Pulmonary artery endothelial cell (primary cell): ENCODE results near the gene CD9. TPM values are rescaled to one million over a fixed set of nuclear protein-coding genes. Genes with fewer than 3 reads are reported as not detected.
"Not testable (repeated sequence)": the region's sequence is repeated elsewhere in the genome, so short reads cannot be mapped to it uniquely, and the experiment has no call there.

Experiments used
- DNase-seq: peaks from one replicate; pipeline ENCODE4 v3.0.0-alpha.2; 2011; ENCODE audit warnings: low read depth, low spot score
- total RNA-seq: library from RNA; depleted of rRNA; stranded (reverse); fragments of >200 nt; gene quantifications from 2 replicates; pipeline ENCODE4 v1.2.3, GENCODE V29; 2014

The CD9 gene
- total RNA-seq, 1 donor from 2014 or later, result 1,428 TPM

DNA sequence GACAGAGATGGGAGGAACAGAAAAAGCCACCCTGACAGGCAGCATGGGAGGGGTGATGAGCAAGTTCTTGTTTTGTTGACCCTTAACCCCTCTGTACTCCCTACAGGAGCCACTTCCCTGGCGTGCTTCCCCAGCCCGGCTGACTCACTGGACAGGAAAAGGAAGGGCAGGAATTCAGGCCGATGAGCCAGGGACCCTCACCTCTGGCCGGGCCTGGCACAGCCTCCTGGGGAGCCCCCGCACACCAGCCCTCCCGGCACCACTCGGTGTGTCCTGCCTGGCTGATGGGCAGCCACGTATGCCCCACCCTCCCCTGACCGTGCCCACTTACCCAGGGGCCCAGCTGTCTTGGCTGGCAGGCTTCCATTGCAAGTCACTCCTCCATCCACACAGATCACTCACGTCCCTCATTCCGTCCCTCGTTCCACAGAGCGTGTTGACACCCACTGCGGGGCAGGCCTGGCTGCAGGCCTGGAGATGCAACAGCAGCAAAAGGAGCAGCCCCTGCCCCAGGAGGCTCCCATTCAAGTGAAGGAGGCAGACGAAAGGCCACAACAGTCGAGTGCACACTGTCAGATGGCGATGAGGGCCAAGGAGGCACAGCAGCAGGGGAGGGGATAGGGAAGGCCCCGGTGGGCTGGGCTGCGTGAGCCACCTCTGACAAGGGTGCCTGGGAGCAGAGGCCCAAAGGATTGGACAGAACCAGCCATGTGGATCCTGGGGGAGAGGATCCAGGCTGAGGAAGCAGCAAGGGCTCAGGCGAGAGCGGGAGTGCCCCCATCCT, 19.7 kb upstream of the CD9 start:
- no peak for DNase-seq

DNA sequence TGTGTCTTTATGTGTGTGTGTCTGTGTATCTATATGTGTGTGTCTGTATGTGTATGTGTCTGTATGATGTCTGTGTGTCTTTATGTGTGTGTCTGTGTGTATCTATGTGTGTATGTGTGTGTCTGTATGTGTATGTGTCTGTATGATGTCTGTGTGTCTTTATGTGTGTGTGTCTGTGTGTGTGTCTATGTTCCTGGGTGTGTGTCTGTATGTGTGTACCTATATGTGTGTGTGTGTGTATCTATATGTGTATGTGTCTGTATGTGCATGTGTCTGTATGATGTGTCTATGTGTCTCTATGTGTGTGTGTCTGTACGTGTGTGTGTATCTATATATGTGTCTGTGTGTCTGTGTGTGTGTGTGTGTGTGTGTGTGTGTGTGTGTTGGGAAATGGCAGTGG, 19.0 kb upstream of the CD9 start:
- no peak for DNase-seq

DNA sequence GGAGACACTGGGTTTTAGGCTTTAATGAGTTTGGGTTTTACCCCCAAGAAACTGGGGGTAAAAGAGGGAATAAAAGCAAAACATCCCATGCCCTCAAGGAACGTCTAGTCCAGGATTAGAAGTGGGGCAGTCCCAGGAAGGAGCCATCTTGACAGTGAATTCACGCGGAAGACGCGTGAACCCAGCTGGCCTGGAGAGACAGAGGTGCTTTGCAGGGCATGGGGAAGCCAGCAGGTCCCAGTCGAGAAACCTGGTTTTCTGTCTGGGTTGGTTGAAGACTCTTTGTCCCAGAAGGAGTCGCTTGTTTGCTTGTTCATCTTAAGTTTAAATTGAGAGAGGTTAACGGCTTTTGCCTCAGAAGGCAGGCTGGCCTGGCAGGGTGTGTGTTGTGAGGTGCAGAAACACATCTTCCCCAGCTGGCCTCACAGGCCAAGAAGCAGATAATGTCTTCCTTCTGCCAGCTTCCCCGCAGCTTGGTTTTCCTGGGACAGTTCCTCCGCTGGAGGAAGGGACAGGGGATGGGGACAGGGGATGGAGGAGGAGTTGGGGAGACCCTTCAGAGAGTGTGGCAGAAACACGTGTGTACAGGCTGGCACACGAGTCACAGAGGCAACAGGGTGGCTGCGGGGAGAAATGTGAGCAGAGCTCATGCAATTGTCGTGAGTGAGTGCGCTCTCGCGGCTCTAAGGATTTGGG, 18.5 kb upstream of the CD9 start:
- no peak for DNase-seq

DNA sequence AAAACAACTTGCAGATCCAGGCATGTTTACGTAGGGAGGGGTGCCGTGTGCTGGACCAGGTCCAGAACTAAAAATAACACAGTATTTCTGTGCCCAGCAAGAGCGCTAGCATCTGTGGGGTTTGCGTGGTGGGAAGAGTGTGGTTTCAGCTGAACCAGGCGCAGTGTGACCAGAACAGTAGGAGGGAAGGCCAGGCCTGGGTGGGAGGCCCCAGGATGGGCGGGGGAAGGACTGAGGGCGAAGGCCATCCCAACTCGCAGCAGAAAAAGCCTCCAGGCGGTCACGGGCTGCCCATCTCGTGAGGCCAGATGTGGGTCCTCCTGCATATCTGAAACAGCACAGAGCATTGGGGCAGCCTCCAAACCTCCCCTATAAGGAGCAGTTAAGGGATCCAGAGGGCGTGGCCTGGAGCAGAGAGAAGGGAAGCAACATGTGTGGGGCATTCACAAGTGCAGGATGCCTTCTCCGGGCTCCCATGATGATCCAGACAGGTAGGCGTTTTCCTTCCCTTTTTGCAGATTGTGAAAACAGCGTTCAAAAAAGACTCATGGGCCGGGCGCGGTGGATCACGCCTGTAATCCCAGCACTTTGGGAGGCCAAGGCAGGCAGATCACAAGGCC, 17.8 kb upstream of the CD9 start:
- DNase-seq, result peak; percentile 73

DNA sequence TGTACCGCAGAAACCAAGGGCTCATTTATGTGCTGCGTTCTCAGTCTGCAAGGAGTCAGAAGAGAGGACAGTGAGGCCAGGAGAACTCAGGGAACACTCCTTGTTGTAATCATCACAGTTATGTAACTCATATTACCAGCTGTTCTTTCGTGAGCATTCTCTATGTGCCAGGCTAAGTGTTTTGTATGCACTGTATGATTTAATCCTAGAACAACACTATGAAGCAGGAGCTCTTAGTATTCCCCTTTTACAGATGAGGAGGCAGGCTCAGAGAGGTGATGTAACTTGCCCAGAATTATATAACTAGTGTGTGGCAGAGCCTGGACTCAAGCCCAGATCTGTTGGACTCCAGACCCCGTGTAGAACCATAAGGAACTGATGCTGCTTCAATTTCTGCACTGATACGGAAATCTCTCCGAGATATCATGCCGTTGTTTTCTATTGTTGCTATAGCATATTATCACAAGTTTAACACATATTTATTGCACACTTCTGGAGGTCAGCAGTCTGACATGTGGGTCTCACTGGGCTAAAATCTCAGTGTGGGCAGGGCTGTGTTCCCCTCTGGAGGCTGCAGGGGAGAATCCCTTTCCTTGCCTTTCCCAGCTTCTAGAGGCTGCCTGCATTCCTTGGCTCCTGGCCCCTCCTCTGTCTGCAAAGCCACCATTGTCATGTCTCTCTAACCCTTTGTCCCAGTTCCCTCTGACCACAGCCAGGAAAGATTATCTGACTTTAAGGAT, 16.3 kb upstream of the CD9 start:
- no peak for DNase-seq

DNA sequence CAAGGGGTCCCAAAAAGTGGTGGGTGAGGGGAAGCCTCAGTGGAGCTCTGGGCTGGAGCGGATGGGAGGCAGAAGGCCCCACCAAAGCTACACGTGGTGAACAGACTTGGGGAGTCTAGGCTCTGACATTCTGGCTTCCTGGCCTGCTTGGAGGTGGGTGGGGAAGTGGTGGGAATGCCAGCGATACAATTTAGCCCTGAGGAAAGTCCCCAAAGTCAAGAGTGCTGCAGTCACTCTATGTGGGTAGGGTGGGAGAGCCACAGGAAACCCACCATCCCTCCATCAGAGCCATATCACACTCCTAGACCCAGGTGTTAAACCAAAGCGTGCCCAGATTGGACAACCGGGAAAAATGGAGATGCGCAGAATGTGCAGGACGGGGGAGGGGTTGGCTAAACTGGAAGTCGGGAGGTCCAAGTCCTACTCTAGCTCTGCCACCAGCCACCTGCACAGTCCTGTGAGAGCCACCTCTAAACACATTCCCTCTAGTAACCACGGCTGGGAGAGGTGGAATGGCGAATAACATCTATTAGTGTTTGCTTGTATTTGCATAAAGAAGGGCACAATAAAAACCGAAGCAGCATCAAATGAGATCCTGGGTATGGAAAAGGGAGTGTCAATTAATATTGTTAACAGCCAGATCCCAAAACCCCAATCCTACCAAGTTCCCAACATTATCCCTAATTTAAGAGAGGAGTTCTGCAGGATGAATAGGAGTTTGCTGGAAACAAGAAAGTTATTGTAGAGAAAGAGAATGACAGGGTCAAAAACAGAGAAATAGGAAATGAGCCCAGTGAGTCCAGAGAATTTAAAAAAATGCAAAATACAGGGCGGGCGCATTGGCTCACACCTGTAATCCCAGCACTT, 14.0 kb upstream of the CD9 start:
- no peak for DNase-seq

DNA sequence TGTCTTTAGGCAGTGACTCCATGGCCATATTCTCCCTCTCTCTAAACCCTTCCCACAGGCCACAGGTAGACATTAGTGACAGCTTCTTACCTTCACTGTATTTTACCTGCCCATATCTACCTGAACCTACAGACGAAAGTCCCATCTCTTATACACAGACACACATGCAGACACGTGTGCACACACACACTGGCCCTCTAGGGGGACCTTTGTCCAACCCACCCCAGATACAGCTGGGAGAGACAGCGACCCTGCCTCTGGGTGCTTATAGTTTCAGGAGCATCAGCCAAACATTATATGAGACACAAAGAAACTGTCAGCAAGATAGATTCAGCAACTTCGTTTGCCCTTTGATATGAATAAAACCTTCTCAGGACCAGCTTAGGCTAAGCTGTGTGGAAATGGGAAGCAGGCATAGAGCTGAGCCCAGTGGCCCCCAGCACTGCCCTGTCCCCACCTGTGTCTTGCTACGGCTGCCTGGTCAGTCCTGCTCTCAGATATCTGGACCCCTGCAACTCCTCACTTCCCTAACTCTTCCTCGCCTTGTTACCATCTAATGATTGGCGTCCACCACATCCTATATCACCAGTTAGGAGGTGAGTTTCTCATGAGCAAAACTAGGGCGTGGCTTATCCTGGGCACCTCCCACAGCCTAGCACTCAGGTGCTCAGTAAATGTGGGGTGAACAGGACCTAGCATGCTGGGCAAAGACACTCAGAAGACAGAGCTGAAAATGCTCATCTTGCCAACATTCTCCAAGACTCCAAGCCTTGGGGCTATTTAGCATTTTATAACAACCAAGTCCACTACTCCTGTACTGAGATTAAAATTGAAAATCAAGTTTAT, 12.0 kb upstream of the CD9 start:
- DNase-seq, result no peak

DNA sequence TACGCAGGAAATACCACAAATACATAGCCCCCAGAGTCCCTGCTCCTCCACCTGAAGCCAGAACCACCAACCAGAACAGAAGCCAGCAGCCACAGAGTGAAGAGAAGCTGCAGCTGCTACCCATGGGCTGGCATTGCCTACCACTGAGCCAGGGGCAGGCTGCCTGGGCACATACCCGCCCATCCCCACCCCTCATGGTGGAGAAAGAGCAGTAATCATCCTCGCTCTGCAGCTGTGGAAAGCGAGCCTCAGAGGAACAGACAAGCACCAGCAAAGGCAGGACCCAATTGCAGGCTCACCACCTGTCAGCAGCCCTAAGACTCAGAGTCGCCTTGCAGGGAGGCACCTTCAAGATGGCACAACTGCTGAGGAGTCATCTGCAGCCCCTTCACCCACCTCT, 11.2 kb upstream of the CD9 start:
- no peak for DNase-seq

DNA sequence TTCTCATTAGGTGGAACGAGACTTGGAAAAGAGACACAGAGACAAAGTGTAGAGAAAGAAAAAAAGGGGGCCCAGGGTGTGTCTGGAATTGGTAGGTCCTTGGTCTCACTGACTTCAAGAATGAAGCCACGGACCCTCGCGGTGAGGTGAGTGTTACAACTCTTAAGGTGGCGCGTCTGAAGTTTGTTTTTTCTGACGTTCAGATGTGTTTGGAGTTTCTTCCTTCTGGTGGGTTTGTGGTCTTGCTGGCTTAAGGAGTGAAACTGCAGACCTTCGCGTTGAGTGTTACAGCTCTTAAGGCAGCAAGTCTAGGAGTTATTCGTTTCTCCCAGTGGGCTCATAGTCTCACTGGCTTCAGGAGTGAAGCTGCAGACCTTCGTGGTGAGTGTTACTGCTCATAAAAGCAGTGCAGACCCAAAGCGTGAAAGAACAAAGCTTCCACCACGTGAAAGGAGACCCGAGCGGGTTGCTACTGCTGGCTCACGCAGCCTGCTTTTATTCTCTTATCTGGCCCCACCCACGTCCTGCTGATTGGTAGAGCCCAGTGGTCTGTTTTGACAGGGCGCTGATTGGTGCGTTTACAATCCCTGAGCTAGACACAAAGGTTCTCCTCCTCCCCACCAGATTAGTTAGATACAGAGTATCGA, 10.1 kb upstream of the CD9 start:
- DNase-seq, result not testable (repeated sequence)

DNA sequence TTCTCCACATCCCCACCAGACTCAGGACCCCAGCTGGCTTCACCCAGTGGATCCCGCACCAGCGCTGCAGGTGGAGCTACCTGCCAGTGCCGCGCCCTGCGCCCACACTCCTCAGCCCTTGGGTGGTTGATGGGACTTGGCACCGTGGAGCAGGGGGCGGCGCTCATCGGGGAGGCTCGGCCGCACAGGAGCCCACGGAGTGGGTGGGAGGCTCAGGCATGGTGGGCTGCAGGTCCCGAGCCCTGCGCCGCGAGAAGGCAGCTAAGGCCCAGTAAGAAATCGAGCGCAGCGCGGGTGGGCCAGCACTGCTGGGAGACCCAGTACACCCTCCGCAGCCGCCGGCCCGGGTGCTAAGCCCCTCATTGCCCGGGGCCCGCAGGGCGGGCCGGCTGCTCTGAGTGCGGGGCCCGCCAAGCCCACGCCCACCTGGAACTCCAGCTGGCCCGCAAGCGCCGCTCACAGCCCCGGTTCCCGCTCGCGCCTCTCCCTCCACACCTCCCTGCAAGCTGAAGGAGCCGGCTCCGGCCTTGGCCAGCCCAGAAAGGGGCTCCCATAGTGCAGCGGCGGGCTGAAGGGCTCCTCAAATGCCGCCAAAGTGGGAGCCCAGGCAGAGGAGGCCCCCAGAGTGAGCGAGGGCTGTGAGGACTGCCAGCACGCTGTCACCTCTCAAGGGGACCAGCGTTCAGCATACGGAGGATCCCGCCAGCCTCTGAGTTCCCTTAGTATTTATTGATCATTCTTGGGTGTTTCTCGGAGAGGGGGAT, 9.3 kb upstream of the CD9 start:
- DNase-seq, result not testable (repeated sequence)

DNA sequence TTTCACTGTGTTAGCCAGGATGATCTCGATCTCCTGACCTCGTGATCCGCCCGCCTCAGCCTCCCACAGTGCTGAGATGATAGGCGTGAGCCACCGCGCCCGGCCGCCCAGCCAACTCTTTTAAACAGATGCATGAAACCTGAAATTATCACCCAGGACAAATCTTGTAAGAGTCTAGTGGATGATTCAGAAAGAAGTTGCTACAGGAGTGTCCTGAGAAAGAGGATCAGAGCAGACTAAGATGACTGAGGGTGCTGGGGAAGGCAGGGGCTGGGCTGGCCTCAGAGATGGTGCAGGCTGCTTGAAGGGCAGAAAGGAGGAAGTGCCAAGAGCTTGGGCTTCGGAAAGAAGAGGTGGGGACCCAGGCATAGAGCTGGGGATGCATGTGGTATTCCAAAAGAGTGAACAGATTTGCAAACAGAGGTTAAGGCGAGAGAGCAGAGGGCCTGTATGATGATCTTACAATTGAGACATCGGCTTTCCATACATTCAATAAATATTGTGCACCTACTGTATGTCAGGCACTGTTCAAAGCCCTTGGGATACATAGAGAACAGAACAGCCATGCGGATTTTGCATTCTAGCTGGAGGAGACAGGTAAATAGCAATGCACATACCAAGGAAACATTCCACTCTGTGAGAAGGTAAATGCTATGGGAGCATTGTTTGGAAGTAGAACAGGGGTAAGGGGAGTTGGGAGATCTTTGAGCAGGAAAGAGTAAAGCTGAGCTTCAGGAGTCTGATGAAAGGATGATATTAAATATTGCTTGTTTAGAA, 7.4 kb upstream of the CD9 start:
- no peak for DNase-seq

DNA sequence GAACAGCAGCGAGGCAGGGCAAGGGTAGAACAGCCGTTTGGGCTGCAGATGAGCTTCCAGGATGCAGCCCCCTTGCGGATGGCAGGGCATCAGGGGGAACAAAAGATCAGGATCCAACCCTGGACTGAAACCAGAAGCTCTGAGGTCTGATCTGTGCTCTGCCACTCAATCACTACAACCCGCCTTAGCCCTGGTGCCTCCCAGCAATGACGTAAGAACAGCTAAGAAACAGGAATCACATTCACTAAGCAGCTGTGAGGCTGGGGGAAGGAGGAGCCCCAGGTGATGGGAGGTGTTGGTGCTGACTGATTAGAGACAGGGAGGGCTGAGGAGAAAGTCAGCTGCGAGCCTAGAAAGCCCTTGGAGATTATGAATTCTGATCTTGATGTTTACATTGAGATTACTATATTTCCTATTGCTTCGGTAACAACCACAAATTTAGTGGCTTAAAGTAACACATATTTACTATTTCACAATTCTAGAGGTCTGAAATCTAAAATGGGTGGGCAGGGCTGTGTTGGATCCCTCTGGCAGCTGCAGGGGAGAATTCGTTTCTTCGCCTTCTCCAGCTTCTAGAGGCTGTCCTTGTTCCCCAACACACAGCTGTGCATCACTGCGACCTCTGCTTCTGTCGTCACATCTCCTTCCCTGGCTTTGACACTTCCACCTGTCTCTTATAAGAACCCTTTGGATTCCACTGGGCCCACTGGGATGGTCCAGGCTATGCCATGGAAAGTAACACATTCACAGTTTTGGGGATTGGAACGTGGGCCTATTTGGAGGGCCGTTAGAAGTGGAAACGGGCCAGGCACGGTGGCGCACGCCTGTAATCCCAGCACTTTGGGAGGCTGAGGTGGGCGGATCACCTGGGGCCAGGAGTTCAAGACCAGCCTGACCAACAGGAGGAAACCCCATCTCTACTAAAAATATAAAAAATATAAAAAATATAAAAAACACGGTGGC, 6.1 kb upstream of the CD9 start:
- no peak for DNase-seq

DNA sequence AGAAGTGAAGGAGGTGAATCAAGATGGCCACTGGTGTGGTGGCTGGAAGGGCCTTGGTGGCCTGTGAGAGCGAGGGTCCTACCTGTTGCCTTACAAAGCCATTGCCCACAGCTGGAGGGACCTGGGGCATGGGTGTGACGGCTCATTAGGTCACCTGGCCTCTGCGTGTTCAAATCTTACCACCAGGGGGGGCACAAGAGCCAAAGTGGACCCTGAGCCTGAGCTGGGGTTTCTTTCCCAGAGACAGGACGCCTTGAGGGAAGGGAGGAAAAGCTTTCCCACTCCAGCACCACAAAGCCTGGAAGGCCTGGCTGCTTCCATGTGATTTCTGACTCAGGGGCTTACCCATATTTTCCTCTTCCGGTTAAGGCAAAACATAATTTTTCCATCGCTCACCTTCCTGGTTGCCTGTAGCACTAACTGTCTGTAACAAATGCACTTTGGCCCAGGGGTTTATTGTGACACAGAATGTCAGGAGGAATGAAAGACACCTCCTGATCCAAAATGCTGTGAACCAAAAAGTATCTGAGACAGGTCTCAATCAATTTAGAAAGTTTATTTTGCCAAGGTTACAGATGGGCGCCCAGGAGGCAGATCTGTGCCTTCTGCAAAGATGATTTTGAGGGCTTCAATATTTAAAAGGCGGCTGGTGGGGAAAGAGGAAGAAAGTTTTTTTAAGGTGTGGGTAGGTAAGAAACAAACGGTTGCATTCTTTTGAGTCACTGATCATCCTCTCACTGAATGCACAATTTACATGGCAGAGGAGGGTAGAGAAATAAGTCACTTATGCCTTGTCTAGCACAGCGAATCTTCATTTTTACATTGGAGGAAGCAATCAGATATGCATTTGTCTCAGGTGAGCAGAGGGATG, 4.3 kb upstream of the CD9 start:
- peak; percentile 93 for DNase-seq

DNA sequence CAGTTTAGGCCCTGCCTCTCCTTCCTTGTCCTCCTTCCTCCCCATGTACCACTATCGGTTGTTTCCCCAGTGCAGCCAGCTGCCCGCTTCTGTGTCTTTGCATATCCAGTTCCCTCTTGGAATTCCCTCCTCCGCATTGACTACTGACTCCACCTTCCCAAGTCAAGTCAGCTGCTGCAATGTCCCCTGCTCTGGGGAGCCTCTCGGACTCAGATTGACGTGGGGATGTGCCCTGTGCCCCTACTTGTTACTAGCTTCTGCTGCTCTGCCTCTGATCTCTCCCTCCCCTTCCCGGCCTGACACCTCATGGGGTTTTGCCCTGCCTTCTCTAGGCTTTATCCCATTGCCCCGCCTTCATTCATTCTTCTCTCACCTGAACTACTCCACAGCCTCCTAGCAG, 2.1 kb upstream of the CD9 start:
- no peak for DNase-seq

DNA sequence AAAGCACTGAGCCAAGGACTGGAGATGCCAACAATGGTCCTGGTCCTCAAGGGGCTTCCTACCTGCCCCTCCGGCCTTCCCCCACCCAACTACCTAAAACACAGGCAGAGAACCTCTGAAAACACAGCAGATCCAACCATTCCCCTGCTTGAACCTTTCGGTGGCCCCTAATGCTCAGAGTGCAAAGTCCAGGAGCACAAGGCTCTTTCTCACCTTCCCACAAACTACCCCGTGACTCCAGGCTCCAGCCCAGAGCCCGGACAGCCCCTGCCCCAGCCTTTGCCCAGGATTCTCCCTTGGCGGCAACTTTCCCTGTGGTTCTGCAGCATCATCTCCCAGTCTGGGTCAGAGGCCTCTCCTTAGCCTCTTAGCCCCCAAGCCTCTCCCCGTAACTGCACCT, 1.6 kb upstream of the CD9 start:
- DNase-seq, result no peak

DNA sequence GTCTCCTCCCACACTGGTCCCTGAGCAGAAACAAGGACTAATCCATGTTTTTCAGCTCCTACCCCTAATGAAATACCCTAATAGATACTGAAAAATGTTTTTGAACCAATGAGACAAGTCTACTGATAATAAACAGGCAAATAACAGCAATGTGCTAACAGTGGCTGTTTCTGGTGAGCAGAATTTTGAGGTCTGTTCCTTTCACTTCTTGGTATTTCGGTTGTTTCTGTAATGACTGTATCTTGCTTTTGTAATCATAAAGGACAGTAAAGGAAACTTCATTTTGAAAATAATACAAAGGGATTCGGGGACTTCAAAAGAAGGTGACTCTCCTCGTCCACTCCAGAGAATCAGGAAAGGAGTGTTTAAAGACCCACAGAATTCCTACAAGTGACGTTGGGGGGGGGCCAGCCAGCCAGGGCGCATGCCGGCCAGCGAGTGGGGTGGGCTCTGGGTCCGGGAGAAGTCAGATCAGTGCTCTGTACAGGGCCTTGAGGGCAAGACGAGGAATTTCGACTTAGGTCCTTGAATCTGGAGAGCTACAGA, 1.1 kb upstream of the CD9 start:
- DNase-seq, result no peak
